ENCODE data around the gene NOC4L.
"Not testable (repeated sequence)": the region's sequence is repeated elsewhere in the genome, so short reads cannot be mapped to it uniquely, and the experiment has no call there.

The NOC4L gene

GRCh38 chr12:132191715-132192553, 47.7 kb downstream of the NOC4L start:
- H3K4me2 ChIP-seq: peak overlapping the region; percentile 99
- H3K27me3 ChIP-seq: no peaks in the 10 kb centered on the region
- no peak overlapping the region for H3K4me3 ChIP-seq
- H3K9ac ChIP-seq: 0 out of 2 replicates have a peak overlapping the region, but pooled peaks have one; percentile 8
- H3K36me3 ChIP-seq: 0 out of 2 replicates have a peak, but pooled peaks cover 7% of the 10 kb centered on the region
- peaks cover 5% of the 10 kb centered on the region; the same call in 1 of the 2 replicates for H4K20me1 ChIP-seq
- peaks cover 78% of the 10 kb centered on the region for H3K4me1 ChIP-seq
- no peak overlapping the region for H3K27ac ChIP-seq
- H3K9me3 ChIP-seq: peaks cover 13% of the 10 kb centered on the region
- TF ChIP-seq Cebpa-rat (IDR thresholded peaks at IDR 0.05): no peak

DNA sequence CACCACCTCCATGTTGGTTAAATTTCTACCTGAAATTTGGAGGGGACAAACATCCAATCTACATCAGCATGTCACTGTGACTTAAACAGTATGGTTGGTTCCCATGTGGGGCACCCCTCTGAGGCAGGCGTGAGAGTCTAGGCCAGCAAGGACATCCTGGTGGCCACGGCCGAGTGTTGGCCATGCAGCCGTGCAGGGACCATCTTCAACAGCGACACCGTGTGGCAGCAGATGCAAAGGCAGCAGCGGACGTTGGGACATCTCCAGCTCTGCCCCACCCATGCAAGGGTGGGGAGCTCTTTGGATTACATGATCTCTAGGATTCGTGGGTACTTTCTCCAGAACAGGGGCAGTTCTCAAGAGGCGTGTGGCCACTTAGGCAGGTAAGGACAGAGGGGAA, 49.8 kb downstream of the NOC4L start:
- H3K4me1 ChIP-seq: peaks cover 70% of the 10 kb centered on the region
- peaks cover 13% of the 10 kb centered on the region for H3K9me3 ChIP-seq
- TF ChIP-seq Cebpa-rat (IDR thresholded peaks at IDR 0.05): no peak
- H3K27me3 ChIP-seq: no peaks in the 10 kb centered on the region
- no peak overlapping the region for H3K9ac ChIP-seq
- H3K36me3 ChIP-seq: 0 out of 2 replicates have a peak, but pooled peaks cover 7% of the 10 kb centered on the region
- no peak overlapping the region; the same call in 1 of the 2 replicates for H3K4me2 ChIP-seq
- no peak overlapping the region for H3K4me3 ChIP-seq
- no peaks in the 10 kb centered on the region for H4K20me1 ChIP-seq
- H3K27ac ChIP-seq: no peak overlapping the region

- peaks cover 13% of the 10 kb centered on the region for H3K9me3 ChIP-seq
- no peaks in the 10 kb centered on the region for H4K20me1 ChIP-seq
- H3K4me2 ChIP-seq: peak overlapping the region; percentile 91
- 0 out of 2 replicates have a peak, but pooled peaks cover 7% of the 10 kb centered on the region for H3K36me3 ChIP-seq
- no peak for TF ChIP-seq Cebpa-rat (IDR thresholded peaks at IDR 0.05)
- H3K27me3 ChIP-seq: no peaks in the 10 kb centered on the region
- 0 out of 2 replicates have a peak overlapping the region, but pooled peaks have one; percentile 59 for H3K27ac ChIP-seq
- H3K4me1 ChIP-seq: peaks cover 70% of the 10 kb centered on the region
- H3K4me3 ChIP-seq: peak overlapping the region; percentile 14; the same call in 1 of the 2 replicates
- peak overlapping the region; percentile 58; the same call in 1 of the 2 replicates for H3K9ac ChIP-seq
Measured at GRCh38 chr12:132194556-132194955, 50.3 kb downstream of the NOC4L start.

- H4K20me1 ChIP-seq, H3K27me3 ChIP-seq, H3K36me3 ChIP-seq: not testable (repeated sequence)
- Histone ChIP-seq H3K4me1 (peaks cover 66% of the 10 kb centered on the region), H3K4me3 (peak overlapping the region; percentile 14; the same call in 1 of the 2 replicates), H3K9me3 (peaks cover 13% of the 10 kb centered on the region), H3K27ac (peak overlapping the region; percentile 59; the same call in 1 of the 2 replicates), H3K9ac (peak overlapping the region; percentile 58; the same call in 1 of the 2 replicates), H3K4me2 (peak overlapping the region; percentile 91)
Measured at GRCh38 chr12:132195242-132195641, 51.0 kb downstream of the NOC4L start.

- 0 out of 2 replicates have a peak, but pooled peaks cover 7% of the 10 kb centered on the region for H3K36me3 ChIP-seq
- peaks cover 13% of the 10 kb centered on the region for H3K9me3 ChIP-seq
- no peaks in the 10 kb centered on the region for H3K27me3 ChIP-seq
- peak overlapping the region; percentile 91 for H3K4me2 ChIP-seq
- no peak for TF ChIP-seq Cebpa-rat (IDR thresholded peaks at IDR 0.05)
- no peak overlapping the region for H3K27ac ChIP-seq
- H4K20me1 ChIP-seq: no peaks in the 10 kb centered on the region
- H3K4me1 ChIP-seq: peaks cover 56% of the 10 kb centered on the region
- no peak overlapping the region for H3K9ac ChIP-seq
- 0 out of 2 replicates have a peak overlapping the region, but pooled peaks have one; percentile 14 for H3K4me3 ChIP-seq
Measured at GRCh38 chr12:132196038-132196872, 52.0 kb downstream of the NOC4L start.

DNA sequence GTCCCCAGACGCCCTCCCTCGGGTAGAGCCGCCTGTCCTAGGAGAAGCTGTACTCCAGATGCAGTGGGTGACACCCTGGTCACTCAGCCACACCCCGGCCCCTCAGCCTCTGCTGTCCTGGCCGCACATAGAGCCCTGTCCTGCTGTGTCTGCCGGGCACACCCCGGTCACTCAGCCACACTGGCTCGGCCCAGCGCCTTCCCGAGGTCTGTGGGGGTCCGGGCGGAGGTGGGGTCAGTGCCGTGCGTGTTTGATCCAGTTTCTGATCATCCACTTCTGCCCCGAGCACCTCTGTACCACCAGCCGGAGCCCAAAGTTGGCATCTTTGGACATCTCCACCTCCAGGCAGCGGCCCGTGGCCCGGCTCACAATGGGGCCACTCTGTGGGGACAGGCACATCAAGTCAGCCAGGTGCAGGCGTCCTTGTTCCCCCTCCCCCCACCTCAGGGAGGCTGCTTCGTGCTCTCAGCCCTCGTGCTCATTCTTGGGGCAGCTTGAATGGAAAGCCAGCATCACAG, 52.7 kb downstream of the NOC4L start:
- H3K4me1 ChIP-seq: peaks cover 49% of the 10 kb centered on the region
- H3K27ac ChIP-seq: no peak overlapping the region
- 0 out of 2 replicates have a peak, but pooled peaks cover 7% of the 10 kb centered on the region for H3K36me3 ChIP-seq
- no peak overlapping the region for H3K9ac ChIP-seq
- no peaks in the 10 kb centered on the region for H4K20me1 ChIP-seq
- TF ChIP-seq Cebpa-rat (IDR thresholded peaks at IDR 0.05): no peak
- no peak overlapping the region for H3K4me3 ChIP-seq
- peak overlapping the region; percentile 91 for H3K4me2 ChIP-seq
- H3K9me3 ChIP-seq: peaks cover 13% of the 10 kb centered on the region
- H3K27me3 ChIP-seq: no peaks in the 10 kb centered on the region

DNA sequence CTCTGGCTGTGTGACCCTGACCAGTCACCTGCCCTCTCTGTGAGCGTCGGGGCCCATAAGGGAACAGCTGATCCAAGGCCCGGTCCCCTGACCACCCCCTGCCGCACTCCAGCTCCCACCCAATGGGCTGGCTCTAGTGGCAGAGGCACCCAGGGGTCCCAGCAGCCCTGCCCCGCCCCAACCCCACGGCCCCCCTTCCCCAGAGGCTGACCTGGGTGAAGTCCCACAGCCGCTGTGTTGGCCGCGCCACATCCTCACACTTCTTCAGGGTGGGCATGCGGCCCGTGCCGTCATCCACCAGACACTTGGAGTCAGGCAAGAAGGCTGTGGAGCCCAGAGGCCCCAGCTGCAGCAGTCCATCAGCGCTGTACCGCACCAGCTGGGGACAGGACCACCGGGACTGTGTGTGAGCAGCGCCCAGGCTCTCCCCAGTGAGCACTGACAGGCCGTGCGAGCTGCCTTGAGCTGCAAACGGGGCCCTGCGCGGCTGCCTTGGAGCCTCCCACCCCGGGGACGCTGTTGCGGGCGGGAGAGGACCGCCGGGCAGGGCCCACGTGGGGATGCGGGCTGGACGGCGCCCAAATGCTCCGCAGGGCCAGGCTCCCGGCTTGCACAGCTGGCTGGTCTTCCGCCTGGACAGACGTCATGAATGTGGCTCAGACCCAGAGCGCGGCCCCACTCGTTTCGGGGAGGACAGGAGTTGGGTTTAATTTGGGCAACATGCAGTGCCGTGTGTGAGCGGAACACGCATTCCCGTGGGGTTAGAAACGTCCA, 53.5 kb downstream of the NOC4L start:
- Histone ChIP-seq H3K27me3 (peaks cover under 1% of the 10 kb centered on the region; the same call in 1 of the 2 replicates), H3K27ac (no peak overlapping the region), H3K36me3 (0 out of 2 replicates have a peak, but pooled peaks cover 7% of the 10 kb centered on the region), H3K9ac (no peak overlapping the region), H3K4me2 (peak overlapping the region; percentile 91), H3K4me3 (no peak overlapping the region), H4K20me1 (no peaks in the 10 kb centered on the region), H3K9me3 (peaks cover 13% of the 10 kb centered on the region), H3K4me1 (peaks cover 44% of the 10 kb centered on the region)
- no peak for TF ChIP-seq Cebpa-rat (IDR thresholded peaks at IDR 0.05)

- TF ChIP-seq Cebpa-rat (IDR thresholded peaks at IDR 0.05): no peak
- peaks cover 50% of the 10 kb centered on the region for H3K4me1 ChIP-seq
- peaks cover 5% of the 10 kb centered on the region for H3K9me3 ChIP-seq
- peak overlapping the region; percentile 9; the same call in 1 of the 2 replicates for H3K4me2 ChIP-seq
- 0 out of 2 replicates have a peak, but pooled peaks cover 3% of the 10 kb centered on the region for H3K36me3 ChIP-seq
- peaks cover 14% of the 10 kb centered on the region for H3K27me3 ChIP-seq
- no peak overlapping the region for H3K4me3 ChIP-seq
- H4K20me1 ChIP-seq: no peaks in the 10 kb centered on the region
- no peak overlapping the region for H3K9ac ChIP-seq
- no peak overlapping the region for H3K27ac ChIP-seq
Measured at GRCh38 chr12:132199101-132199500, 54.8 kb downstream of the NOC4L start.
